ENCODE data around the gene RANBP1.

The RANBP1 gene

DNA sequence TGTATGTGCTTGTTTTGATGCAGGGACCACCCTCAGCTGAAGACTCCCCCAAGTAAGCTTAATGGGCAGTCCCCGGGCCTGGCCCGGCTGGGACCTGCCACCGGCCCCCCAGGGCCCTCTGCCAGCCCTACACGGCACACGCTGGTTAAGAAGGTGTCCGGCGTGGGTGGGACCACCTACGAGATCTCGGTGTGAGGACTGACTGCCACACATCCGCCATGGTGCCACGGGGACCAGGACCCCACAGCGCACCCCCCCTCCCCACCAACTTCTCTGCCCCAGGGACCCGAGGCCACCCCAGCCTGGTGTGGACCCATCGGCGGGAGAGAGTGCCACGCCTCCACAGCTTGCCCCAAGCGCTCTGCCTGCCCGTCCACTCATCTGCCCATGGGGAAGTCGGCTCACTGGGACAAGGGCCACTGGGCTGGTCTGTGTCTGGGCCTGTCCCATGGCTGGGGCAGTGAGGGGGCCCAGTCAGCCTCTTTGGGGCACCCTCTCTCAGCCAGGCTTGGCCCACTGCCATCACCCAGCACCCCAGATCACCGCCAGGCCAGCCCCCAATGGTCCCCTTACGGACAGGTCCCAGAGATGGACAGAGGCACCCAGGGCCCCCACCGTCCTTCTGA is 29.4 kb downstream of the RANBP1 start:
- in situ Hi-C loops (cut with MboI; ENCODE audit: low pct_unique_long_range_greater_than_20kb, low sequenced_read_pairs) = no loop called here
- DNase-seq = no peak

DNA sequence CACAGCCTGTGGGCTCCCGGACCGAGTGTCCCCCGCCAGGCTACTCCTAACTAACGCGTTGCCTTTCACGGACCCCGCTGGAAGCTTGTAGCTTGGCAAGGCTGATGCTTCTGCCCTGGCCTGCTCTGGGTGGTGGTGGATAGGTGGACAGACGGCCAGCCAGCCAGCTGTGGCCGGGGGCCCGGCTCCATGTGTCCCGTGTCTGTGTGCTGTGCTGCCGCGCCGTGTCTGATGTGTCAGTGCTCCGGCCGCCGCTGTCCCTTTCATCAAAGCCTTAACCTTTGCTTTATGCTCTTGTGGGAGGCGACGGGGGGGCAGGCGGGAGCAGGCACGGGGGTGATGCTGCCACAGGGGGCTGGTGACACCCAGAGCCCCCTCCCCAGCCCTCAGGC is 29.9 kb downstream of the RANBP1 start:
- DNase-seq = no peak
- in situ Hi-C loops (cut with MboI; ENCODE audit: low pct_unique_long_range_greater_than_20kb, low sequenced_read_pairs) = no loop called here

DNA sequence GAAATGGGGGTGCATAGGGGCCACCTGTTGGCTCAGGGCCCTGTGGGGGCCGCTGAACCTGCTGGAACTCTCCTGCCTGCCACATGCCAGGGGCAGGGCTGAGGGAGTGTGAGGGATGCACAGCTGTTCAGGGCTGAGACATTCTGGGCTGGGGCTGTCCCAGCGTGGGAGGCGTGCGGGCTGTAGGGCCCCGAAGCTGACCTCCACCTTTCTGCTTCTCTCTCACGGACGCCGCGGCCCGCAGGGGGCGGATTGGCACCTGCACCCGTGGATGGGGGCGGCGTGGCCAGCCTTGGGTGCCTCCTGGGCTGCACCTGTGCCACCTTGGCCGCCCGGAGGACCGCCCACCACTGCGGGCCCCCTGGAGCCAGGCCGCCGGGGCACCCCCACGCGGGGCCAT is 30.9 kb downstream of the RANBP1 start:
- no peak for DNase-seq
- in situ Hi-C loops (cut with MboI; ENCODE audit: low pct_unique_long_range_greater_than_20kb, low sequenced_read_pairs) = no loop called here

DNA sequence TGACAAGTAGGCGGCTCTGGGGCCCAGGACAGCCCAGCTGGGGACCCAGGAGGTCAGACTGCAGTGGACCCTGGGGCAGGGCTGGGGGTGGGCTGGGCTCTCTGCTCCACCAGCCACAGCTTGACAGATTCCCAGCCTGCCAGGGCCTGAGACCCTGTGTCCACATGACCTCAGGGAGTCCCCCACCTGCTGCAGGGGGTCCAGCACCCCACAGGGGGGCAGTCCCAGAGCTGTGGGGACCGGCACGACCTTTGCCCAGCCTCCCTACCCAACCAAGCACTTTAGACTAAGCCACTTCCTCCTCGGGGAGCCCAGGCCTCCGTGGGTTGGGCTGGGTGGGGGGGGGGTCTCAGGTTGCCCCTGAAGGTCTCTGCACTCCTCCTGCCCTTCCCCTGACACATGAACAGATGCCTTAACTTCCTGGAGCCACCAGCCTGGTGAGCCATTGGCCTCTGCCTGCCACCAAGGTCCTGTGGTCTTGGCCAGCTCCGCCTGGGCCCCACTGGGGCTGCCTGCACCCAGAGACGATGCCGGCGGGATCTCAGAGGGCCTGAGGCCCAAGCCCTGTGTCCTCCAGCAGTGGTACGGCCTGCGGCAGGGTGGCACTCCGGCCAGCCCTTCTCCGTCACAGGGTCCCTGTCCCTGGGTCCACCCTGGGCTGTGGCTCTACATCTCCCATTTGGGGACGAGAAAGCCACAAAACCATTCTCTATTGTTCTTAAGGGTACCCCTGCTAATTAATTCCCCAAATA is 31.5 kb downstream of the RANBP1 start:
- no peak for DNase-seq
- in situ Hi-C loops (cut with MboI; ENCODE audit: low pct_unique_long_range_greater_than_20kb, low sequenced_read_pairs) = no loop called here

DNA sequence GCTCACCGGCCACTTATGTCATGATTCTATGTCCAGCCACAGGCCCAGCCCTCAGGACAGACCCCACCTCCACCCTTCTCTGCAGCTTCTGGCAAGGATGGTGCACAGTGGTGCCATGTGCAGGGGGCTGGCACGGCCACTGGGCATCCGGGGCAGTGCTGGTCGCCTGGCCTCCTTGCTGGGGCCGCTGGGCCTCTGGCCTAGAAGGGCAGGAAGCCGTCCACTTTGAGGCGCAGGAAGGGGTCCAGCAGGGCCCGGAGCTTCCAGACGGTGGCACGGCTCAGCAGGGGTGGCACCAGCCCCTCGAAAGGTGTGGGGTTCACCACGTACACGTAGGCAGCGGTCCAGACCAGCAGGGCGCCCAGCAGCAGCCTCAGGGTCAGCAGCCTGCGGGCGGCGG is 32.5 kb downstream of the RANBP1 start:
- in situ Hi-C loops (cut with MboI; ENCODE audit: low pct_unique_long_range_greater_than_20kb, low sequenced_read_pairs) = no loop called here
- no peak for DNase-seq

DNA sequence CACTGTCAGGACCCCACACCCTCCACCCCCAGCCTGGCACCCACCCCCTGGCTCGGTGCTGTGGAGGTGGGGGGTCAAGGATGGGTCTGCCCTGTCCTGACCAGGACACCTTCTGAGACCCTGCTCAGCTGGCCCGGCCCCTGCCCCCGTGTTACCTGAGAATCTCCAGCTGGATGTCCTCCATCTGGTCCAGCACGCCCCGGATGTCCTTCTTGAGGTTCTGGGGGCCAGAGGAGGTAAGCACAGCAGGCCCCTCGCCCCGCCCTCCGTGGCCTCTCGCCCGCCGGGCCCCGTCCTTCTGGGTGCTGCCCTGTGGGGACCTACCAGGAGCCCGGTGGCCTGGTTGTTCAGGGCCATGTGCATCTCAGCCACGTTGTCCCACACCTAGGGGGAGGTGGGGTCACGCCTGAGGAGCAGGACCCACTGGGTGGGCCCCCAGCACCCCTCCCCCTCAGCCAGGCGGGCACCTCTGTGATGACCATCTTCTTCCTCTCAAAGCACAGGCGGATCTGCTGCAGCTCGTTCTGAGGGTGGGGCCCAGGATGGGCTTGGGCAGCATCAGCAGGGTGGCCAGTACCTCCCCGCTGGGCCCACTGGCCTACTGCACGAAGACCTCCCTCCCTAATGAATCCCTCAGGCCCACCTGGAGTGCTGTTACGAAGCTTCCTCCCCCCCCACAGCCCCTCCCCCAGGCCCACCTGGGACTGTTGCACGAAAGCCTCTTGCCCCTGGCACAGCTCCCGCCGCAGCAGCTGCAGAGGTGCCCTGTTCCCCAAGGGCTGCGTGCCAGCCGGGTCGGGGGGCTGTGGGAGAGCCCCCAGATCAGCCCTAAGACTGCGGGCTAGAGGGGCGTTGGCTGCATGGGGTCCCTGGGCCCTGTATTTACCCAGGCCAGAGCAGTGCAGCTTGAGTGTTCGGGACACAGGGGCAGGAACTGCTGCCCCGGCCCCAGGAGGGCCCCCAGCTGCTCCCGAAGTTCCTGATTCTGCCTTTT is 33.6 kb downstream of the RANBP1 start:
- in situ Hi-C loops (cut with MboI; ENCODE audit: low pct_unique_long_range_greater_than_20kb, low sequenced_read_pairs) = no loop called here
- DNase-seq = no peak

DNA sequence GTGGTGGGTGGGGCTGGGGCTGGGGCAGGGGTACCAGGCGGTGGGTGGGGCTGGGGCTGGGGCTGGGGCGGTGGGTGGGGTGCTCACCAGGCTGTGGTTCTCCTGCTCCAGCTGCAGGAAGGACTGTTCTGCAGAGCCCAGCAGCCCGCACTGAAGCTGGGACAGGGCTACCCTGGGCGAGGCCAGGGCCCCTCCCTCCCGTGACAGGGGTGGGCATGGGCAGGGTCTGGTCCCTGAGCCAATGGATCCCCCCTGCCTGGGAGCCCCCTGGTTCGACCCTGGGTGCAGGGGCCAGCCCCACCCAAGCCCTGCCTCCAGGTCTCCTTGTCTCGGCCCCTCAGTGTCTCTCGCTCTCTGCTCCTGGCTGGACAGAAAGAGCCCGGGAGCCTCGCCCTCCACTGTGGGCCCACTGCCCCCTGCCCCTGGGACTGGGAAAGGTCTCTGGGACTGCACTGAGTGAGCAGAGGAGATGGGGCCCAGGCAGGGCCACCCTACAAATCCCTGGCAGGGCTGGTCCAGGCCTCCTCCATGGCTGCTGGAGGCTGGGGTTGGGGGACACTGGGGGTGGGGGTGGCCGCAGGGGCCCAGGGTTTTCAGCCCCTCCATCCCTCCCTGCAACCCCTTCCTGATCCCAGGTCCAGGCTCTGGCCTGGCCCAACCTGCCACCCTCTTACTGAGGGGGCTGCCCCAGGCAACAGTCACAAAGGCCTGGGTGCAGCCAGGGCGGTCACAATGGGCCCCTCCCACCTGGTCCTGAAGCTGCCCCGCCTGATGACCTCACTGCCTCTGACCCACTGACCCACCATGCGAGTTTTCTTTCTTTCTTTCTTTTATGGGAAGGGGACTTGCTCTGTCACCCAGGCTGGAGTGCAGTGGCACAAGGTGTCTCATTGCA is 34.7 kb downstream of the RANBP1 start, which contains the start of gene CCDC188:
Gene CCDC188 (minus strand): TSS at position 675 of the 895 bp plus-strand sequence. CDS start 69 bp downstream, at position 606.
- in situ Hi-C loops (cut with MboI; ENCODE audit: low pct_unique_long_range_greater_than_20kb, low sequenced_read_pairs) = no loop called here
- no peak for DNase-seq

DNA sequence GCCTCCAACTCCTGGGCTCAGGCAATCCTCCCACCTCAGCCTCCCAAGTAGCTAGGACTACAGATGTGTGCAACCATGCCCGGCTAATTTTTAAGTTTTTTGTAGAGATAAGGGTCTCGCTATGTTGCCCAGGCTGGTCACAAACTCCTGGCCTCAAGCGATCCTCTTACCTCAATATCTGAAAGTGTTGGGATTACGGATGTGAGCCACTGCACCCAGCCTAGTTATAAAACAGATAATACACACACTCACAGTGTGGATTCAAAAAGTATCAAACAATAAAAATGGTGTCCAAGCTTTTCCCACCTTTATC is 35.3 kb downstream of the RANBP1 start:
- in situ Hi-C loops (cut with MboI; ENCODE audit: low pct_unique_long_range_greater_than_20kb, low sequenced_read_pairs) = no loop called here
- no peak for DNase-seq

DNA sequence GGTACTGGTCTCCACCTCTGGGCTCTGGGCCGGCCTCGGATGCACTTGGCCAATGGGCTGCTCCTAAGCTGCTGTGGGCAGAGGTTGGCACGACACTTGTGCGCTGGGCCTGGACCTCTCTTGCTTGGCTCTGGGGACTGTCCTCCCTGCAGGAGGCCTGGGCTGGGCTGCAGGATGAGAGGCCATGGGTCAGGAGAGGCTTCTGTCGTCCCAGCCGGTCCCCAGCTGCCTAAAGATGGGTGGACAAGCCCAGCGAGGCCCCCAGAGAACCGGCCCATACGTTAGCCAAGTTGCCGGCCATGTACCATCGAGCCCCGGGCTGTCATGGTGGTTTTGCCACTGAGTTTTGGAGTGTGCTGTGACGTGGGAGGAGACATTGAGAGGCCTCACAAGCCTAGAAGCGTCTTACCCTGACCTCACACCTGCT is 36.6 kb downstream of the RANBP1 start:
- in situ Hi-C loops (cut with MboI; ENCODE audit: low pct_unique_long_range_greater_than_20kb, low sequenced_read_pairs) = no loop called here
- DNase-seq = no peak

DNA sequence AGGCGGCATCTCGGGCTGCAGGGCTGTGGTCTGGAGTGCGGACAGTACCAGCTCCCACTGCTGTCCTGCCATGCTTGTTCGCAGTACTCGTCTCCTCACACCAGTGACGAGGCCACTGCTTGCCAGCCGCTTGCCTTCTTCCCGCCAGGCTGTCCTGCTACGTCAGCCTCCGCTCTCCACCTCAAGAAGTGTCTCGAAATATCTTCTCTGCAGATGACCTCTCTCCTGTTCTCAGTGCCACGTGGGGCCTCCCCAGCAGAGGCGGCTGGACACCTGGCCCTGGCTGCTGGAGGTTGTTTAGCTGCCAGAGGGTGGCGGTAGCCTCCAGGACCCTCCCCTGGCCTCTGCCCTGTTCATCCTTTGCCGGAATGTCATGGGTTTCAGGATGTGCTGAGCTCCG is 38.0 kb downstream of the RANBP1 start:
- DNase-seq = no peak
- in situ Hi-C loops (cut with MboI; ENCODE audit: low pct_unique_long_range_greater_than_20kb, low sequenced_read_pairs) = no loop called here

DNA sequence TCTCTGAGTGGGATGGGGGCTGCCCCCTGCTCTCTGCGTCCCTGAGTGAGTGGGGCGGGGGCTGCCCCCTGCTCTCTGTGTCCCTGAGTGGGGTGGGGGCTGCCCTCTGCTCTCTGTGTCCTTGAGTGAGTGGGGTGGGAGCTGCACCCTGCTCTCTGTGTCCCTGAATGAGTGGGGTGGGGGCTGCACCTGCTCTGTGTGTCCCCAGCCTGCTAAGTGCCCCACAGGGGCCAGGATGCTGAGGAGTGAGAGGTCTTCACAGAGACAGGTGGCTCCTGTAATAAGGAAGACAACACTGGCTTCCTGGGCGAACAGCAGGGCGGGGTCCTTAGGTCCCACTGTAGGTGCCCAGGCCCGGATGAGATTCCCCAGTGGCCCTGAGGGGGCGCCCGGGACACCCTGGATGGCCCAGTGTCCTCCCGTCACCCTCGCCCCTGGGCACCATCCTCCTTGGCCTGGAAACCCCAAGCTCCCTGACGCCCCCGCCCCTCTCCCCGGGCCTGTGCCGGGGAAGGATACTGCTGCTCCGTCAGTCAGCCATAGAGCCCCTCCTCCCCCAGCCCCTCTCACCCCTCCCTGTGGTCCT is 38.8 kb downstream of the RANBP1 start:
- in situ Hi-C loops (cut with MboI; ENCODE audit: low pct_unique_long_range_greater_than_20kb, low sequenced_read_pairs) = no loop called here
- no peak for DNase-seq

DNA sequence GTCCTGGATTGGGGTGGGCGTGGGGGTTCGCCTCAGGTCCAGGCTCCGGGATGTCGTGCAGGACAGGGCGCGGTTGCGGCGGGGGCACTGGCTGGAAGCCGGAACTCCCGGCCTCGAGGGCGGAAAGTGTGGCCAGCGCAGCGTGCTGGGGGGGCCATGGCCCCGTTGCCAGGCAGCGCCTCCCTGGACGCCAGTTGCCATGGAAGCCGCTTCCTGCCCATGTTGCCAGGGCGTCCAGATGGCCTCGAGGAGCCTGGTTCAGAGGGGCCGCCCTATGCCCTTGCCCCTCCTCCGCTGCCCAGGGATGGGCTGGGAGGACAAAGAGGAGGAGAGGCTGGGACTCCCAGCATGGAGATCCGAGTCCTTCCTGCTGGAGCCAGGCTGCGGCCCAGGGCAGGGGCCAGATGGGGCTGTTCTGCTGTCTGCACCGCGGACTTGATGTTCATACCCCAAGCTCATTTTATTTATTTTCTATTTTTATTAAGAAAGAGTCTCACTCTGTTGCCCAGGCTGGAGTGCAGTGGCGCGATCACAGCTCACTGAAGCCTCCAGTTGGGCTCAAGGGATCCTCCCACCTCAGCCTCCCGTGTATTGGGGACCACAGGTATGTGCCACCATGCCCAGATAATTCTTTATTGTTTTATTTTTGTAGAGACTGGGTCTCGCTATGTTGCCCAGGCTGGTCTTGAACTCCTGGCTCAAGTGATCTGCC is 39.6 kb downstream of the RANBP1 start:
- DNase-seq = peak; percentile 72
- in situ Hi-C loops (cut with MboI; ENCODE audit: low pct_unique_long_range_greater_than_20kb, low sequenced_read_pairs) = no loop called here

DNA sequence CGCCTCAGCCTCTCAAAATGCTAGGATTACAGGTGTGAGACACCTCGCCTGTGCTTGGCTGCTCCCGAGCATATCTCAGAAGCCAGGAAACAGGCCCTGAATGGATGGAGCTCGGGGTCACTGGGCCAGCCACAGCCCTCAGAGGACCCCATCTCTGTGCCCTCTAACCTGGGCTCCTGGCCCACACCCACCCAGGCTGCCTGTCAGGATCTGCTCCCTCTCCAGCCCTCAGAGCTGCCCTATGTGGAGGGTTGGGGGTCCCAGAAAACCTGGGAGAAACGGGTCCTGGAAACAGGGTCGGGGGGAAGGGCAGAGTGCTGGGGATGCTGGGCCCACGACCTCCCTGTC is 40.1 kb downstream of the RANBP1 start:
- in situ Hi-C loops (cut with MboI; ENCODE audit: low pct_unique_long_range_greater_than_20kb, low sequenced_read_pairs) = no loop called here
- DNase-seq = no peak

DNA sequence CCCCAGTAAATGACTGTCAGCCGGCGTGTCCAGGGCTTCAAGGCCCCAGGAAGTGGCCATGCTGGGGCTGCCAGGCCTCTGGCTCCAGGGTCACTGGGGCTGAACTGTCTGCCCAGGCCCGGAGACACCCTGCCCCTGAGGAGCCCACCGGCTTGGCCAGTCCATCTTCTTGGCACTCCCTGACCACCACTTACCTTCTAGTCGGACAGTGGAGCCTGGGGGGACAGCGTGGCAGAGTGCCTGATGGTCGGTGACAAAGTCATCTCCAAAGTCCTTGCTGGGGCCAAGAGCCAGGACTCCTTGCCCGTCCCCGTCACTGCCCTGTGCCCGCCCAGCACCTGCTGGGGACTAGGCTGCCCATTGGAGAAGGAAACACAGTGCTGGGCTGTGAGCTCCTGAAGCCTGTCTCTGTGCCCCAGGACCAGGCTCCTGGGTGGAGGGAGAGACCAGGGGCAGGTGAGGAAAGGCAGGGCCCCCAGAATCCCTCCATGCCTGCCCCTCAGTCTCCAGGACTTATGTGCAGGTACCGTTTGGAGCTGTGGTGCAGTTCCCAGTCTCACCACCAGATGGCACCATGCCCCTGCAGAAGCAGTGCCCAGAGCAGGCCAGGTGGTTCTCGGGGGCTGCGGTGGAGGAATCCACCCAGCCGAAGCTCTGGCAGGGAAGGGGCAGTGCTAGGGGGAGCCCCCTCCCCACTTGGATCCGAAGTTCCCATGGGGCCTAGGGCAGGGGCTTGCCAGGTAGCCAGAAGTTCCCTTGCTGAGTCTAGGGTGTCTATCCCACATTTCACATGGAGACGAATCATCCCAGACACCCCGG is 40.9 kb downstream of the RANBP1 start:
- DNase-seq = peak; percentile 83
- in situ Hi-C loops (cut with MboI; ENCODE audit: low pct_unique_long_range_greater_than_20kb, low sequenced_read_pairs) = no loop called here

DNA sequence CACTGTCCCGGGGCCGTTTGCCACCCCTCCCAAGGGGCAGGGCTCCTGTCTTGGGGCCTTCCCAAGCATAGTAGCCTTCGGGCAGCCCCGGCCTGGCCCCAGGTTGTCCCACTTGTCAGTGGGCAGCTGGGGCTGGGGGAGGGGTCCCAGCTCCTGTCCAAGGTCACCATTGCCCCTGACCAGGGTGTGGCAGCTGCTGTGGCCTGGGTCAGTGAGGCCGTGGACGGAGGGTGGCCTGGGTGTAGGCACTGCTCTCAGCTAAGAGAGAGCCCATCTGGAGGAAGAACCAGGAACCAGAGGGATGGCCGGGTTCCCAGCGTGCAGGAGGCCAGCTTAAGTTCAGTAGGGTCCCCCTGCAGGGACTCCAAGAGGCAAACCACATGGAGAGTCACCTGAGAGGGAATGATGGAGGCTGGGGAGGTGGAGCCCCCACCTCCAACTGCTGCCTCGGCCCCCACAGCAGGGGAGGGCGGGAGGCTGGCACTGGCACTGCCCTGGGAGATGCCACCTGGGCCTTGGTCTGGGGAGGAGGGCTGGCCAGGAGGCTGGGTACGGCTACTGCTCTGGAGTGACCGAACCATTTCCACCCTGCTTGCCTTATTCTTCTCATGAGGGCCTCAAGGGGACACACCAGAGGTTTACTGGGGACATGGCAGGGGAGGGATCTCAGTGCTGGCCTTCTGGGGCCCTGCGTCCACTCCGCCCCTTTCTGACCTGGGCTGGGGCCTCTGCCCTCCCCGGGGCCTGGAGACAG is 41.7 kb downstream of the RANBP1 start:
- in situ Hi-C loops (cut with MboI; ENCODE audit: low pct_unique_long_range_greater_than_20kb, low sequenced_read_pairs) = no loop called here
- no peak for DNase-seq

DNA sequence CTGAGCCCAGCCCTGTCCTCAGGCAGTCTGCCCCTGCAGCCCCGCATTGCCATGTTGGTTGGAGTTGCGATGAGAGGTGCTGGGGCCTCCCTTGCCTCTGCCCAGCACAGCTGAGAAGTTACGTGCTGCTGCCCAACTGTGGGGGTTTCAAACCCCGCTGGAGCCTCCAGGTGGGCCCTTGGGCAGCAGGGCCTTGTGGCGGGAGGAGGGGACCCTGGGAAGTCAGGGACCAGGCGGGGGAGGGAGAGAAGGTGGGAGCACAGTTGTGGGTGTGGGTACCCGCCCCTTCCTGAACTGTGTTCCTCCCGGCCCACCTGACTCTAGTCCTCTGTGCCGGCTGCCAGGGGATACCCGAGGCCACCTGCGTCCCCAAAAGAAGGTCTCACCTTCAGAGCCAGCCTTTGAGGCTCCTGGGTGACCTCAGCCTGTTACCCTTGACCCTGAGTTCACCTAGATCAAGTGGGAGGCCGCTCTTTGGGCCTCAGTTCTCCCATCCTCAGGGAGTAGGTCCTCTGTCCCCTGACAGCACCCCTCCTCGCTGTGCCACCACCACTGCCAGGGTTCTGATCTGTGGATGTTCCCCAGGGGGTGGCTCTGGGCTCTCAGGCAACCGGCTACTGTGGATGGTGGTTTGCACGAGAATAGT is 42.6 kb downstream of the RANBP1 start:
- in situ Hi-C loops (cut with MboI; ENCODE audit: low pct_unique_long_range_greater_than_20kb, low sequenced_read_pairs) = no loop called here
- no peak for DNase-seq

Data from KBM-7 (cell line).